Fibroblast of the conjunctiva (primary cell): ENCODE data around the gene JOSD1.

Experiments used
- DNase-seq: peaks from one replicate; pipeline ENCODE4 v3.0.0-alpha.2; 2010; ENCODE audit warnings: low read depth

The JOSD1 gene

DNA sequence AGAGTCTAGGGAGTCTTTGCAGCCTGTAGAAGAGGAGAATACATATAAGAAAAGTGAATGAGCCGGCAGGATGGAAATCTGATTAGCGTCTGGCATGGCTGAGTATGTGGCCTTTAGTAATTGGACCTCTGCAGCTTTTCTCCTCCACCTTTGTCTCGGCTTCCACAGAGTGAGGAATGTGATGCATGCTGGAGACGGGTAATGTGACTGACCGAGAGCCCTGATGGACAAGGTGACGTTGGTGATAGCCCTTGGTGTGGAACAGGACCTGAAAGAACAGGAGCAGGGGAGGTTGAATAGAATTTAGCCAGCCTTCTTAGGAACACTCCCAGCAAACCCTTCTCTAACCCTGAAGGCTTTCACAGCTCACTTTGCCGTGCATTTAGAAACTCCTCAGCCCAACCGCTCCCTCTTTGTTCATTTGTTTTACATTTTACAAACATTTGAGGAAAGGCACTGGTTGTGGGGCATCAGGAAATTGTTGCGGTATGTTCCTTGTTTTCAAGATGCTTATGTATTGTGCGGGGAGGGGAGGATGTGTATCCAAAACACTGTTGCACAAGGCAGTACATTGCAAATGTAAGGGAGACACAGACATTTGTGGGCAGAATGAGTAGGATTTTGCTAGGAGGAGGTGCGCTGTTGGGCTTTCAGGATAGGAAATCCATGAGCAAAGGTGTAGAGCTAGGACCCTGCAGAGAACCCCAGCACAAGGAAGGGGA lies 11.9 kb upstream of the JOSD1 start:
- DNase-seq = no peak

DNA sequence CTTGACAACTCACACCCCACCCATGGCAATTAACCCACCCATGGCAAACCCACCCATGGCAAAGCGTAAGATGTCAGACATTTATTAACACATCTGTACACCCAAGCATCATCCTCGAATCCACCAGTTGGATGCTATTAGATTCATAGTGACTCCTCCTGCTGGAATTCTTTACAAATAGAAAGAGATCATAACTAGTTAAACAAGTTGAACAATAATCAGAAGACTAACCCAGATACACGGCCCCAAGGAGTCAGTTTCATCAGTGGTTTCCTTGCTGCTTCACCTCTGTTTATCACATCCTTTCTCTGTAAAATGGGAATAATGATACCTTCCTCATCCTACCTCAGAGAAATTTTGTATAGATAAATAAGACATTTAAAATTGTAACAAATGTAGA lies 10.1 kb upstream of the JOSD1 start:
- DNase-seq = no peak

DNA sequence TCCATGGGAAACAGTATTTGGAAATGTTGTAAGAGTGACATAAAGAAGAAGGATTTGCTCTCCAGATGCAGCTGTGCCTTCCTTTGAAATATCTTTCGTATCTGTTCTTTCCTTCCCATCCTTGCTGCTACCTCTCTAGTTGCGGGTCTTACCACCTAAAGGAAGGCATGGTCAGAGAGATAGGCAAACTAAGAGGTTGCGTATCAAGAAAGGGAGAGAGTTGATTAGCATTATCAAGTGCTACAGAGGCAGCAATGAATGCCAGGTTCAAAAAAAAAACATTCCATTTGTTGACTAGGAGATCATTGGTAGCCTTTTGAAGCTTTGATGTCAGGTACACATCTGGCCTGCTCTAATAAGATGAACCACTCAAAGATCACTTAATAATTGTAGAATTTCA lies 9.6 kb upstream of the JOSD1 start:
- DNase-seq = no peak

DNA sequence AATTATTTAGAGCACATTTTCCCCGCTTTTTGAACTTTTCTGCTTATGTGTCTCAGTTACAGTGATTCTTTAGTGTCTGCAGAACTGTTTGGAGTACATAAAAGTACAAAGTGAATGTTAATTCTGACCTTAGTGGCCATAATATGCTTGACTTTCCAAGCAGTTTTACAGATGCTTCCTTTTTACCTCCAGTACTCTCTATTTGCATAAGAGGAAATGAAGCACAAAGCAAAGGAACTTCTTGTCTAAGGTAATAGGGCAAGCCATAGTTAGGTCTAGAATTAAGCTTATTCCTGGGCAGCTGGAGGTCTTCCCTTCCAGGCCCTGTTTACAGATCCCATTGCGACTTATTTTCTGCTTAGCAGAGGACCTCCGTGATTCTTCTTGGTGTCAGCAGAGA lies 8.6 kb upstream of the JOSD1 start:
- no peak for DNase-seq

DNA sequence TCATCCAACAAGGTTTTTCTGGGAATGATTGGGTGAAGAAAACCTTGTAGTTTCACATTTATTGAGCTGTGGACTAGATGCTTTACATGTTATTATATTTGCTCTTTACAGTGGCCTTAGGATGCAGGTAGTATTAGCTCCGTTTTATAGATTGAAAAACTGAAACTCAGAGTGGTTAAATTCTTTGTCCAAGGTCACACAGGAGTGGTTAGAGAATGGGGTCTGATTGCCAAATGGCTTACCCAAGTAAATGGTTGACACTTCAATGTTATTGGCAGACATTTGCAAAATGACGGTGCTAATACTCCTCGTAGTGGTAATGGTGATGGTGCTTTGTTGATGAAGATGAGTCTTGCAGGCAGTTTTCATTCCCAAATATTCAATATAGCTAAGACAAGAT lies 7.2 kb upstream of the JOSD1 start:
- no peak for DNase-seq

DNA sequence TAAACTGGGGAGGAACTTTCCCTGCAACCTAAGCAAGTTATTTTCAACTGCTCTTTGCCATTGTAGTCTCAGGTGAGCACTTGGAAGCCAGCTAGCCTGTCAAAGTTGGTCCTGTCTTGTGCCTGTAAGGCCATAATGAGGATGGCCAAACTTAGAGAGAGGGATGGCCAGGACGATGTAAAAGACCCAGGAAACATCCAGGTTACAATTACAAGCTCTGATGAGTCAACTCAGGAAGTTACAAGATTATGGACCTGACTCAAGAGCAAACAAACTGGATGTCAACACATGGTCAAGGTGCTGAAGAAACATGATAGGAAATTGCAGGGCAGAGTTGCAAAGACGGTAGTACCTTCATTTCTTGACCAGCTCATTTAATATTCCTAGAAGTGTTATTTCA lies 6.6 kb upstream of the JOSD1 start:
- DNase-seq = no peak

DNA sequence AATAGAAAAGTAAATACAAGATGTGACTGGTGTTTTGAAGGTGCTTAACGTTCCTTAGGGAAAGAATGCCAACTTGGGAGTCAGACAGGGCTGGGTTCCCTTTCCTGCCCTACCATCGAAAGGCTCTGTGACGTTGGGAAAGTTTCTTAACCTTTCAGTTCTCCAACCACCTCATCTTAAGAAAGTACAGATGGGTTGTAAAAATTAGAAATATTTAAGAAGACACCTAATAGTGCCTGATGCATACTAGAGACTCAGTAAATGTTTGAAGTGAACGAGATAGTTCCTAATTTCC lies 6.1 kb upstream of the JOSD1 start:
- no peak for DNase-seq

DNA sequence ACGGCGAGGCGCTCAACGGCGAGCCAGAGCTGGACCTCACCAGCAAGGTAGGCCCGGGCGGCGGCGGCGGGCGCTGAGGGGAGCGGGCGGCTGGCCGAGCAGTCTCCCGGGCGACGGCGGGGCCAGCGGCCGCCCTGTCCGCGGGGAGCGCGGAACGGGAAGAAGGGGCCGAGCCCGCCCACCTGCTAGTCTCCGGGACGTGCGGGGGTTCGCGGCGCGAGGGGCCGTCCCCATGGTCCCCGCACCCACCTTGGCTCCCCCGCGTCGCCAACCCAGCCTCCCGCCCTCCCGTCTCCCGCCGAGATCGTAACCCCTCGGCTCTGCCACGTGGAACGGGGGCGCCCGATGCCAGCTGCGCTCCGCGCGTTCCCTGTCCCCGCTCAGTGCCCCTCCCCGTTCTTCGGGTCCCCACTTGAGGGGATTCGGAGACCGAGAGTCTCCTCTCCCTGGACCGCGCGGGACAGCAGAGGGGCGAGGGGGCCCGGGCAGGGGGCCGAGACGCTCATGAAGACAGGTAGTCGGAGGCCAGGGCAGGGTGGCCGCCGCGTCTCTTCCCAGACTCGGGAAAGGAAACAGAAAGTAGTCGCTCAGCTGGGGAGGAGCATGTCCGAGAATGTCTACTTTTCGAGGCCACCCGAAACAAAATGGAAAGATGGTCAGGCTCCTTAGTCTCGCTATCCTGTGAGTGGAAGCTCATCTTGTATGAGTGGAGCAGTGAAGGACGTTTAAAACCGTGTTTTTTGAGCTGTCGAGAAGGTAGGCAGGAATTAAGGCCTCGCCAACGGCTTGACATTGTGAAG lies 5.6 kb upstream of the JOSD1 start:
- no peak for DNase-seq

DNA sequence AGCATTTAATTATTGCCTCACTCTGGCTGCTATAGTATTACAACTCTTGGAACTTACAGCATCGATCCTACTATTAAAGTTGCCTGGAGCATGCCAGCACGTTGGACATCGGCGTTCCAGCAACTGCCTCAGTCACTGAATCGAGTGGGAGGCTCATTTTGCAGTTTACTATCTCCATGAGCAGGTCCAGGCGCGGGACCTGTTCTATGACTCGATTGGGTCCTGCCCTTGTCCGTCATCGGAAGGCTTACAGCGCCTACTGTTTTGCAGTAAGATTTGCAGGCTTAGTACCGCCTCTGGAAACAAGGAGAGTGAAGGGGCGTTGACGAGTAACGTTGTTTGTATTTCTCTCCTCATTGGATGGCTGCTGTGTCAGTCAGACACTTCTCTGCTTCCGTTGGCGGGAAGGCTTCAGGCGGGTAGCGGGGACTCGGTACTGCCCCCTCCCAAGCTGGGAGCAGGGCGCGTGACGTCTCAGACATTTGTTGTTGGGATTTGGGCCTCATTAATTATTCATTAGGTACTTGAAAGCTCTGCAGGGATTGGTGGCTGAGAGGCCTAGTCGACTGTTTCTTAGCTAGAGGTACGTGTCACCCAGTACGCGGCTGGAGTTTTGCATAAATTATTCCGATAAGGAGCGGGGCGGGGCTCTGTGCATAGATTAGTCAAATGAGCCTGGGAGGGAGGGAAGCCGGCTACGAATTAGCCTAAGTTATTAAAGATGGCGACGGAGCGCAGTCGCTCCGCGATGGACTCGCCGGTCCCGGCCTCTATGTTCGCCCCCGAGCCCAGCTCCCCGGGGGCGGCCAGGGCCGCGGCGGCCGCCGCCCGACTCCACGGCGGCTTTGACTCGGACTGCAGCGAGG lies 4.7 kb upstream of the JOSD1 start, which contains the start of gene GTPBP1:
Gene GTPBP1, plus strand, starts transcription at position 710 of the 866 bp plus-strand sequence. Its CDS starts 12 bp downstream, at position 722.
- peak; percentile 100 for DNase-seq

DNA sequence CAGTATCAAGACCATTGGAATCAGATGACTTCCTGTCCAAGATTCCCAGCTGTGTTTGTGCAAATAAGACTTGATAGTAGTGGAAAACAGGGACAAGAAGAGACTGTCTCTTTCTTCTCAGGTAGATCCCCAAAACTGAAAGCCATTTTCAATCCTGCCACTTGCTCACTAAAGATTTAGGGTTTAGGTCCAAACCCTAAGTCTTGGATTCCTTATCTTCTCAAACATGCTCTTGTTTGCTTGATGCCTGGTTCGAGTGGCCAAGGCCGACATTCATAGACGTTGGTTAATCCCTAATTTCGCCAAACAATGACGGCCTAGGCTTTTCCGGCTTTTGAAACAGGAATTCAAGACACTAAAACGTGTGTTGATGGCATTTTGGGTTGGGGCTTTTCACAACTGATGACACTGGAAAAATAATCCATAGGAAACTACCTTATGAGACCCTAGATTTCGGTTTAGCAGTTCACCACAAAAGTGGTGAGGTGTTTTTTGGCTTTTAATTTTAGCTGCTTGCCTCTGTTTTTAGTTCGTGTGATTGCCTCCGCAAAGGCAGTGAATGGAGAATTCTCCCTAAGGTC lies 4.0 kb upstream of the JOSD1 start:
- DNase-seq = no peak

DNA sequence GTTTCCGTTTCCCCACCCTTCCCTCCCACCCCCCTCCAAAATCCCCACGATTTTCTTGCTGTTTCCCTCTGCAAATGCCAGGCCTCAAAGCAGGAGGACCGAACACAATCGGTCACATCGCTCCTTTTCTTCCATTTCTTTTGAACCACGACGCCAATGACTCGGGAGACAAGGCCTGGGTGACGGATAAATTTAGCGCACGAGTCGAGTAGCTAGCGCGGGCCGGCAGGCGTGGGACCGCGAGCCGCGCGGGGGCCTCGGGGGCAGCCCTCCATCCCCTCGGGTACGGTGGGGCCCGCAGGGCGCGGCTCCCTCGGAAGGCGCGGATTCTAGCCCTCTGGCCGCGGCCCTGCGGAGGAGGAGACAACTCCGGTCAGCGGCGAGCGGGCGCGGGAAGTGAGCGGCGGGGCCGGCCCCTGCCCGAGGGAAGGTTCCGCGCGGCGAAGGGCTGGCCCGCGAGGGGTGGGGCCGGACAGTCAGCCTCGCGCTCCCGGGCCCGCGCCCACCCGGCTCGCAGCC lies 414 bp downstream of the JOSD1 start:
- no peak for DNase-seq

DNA sequence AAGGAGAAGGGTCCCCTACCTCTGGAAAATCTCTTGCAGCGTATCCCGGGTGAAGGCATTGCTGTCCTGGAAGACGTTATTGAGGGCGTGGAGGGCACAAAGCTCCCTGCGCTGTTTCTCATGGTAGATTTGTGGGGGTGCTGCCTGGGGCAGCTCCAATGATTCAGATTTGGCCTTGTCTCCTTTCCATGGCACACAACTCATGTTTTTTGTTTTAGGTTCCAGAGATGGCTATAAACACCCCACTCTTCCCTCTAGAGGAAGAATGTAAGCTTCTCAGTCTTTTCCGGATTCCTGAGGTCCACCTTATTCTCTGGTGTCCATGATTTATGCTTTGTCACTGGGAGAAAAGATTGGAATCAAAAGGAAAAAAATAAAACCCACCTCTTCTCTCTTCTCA lies 959 bp downstream of the JOSD1 start:
- DNase-seq = no peak

DNA sequence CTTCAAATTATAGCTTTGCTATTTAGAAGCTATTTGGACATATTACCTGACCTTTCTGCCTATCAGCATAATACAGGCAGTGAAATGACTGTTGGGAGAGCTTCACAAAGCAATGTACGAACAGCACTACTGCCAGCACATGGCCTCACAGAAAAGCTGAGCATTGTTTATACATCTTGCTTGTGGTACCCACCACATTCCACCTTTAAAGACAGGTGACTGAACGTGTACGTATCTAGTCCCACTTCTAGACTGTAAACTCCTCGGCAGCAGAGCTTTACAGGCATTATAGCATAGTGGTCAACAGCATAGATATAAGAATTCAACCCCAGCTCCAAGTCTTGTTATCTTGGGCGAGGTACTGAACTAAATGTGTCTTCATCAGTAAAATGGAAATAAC lies 1.6 kb downstream of the JOSD1 start:
- DNase-seq = no peak

DNA sequence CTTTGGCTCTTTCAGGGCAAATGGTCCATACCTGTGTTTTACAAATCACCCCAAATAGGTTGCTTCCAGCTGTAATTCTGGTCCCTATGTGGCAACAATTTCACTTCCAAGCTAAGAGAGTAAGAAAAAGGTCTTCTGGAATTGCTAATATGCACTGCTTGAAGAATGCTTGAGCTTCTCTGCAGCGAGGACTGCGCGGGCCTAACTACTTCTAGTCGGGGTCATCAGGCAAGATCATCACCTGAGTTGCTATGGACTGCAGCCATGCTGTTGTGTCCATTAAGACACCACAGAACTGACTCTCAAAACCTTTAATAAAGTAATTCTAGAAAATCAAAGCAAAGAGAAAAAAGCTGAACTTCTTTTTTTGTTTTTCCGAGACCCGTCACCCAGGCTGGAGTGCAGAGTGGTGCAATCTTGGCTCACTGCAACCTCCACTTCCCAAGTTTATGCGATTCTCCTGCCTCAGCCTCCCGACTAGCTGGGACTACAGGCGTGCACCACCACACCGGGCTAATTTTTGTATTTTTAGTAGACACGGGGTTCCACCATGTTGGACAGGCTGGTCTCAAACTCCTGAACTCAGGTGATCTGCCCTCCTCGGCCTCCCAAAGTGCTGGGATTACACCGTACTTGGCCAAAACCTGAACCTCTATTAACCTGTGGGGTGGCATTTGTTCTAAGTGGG lies 2.2 kb downstream of the JOSD1 start:
- DNase-seq = no peak

DNA sequence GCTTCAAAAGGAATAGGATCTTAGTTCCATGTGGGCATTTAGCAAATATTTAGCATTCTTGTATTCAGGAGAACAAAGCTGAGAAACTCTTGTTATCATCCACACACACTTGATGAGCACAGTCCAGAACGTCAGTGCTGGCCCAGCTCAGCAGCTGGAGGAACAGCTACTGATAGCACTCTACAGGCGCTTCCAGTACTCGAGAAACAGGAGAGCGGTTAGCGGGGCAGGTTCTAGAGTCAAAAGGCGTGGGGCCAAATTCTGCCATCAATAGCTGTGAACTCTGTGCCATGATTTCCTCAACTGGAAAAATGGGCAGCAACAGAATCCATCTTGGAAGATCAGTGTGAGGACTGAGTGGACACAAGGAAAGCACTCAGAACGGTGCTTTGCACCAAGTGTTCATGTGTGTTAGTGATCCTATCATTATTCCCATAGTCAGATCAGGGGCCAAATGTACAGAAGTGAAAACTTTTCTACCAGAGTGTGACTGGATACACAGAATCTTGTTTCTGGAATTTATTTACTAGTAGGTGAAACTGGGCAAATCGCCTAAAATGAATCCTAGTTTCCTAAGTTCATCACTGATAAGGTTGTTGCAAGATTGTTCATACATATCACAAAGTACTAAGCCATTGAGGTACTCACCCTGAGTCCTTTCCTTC lies 3.2 kb downstream of the JOSD1 start:
- no peak for DNase-seq

DNA sequence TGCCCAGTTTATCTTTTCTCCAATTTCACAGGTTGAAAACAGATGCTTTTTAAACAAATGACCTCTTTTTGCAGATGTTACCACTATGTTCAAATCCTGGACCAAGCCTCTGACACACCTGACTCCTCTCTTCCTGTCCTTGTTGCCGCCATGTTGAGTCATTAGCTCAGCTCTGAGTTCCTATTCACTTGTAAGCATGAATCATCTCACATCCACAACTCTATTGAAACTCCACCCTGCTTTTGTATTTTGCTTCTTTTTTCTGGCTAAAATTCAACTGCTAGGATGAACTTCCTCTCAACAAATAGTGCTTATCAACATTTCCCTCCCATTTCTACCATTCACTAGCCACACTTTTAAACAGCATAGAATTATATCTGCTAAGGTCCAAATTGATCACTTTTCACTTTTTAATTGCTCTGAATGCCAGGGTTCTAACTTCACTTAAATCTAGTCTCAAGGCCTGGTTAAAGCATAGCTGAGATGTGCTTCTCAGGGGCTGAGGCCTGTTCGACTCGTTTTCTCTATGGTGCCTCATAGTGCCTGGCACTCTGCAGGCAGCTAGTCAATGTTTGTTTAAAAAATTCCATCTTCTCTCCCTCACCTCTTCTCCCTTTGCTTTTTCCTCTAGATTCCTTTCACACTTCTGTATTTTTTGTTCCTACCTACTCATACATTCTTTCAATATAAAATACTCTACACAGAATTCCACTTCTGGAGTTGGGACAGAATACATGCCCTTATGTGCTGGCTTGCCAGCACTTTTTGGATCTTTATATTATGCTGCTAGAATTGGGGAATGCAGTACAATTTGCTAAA lies 3.9 kb downstream of the JOSD1 start:
- peak; percentile 72 for DNase-seq

DNA sequence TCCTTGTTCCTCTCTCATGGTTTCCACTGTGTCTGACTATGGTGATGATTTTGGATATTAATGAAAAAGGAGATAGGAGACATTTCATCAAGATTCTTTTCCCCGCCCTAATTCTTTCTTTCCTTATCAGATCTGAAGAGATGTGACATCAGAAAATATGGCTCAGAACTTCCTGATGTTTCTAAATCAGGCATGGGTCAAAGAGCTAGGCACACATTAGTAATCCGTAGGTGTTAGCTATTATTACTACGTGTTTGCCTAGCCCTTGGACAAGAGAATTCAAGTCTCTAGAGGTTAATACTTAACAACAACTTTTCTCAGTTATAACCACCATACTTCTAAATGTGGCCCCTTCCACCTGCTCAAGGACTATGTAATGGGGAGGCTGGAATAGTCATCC lies 5.8 kb downstream of the JOSD1 start:
- no peak for DNase-seq

DNA sequence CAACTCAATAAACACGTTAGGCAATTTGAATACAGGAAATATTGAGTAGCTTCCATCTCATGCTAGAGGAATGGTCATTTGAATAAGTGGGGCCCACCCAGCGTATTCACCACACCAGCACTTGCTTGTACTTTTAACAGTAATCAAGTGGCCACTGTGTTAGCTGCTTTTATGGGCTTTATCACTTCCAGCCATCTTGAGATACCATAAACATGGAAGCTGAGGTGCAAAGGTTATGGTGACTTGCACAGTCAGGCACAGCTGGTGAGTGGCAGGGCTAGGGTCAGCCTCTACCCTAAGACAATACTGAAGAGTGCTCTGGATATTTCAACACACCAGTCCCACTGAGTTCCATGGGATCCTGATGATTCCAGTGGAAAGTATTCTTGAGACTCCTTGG lies 6.7 kb downstream of the JOSD1 start:
- DNase-seq = no peak

DNA sequence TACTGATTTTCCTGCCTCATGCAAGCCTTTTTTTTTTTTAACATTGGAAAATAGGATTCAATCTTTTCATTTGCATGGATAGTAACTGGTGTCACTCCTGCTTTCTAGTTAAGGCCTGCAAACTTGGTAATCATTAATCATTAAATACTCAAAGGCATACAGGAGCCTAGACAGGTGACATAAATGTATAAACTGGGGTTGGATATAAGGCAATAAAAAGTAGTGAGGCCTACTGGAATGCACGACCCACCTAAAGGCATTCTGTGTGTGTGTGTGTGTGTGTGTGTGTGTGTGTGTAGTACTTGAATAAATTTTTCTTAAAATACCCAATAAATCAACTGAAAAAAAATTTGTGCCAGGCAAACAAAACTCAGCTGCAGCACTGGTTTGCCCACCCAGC lies 11.1 kb downstream of the JOSD1 start:
- DNase-seq = no peak

DNA sequence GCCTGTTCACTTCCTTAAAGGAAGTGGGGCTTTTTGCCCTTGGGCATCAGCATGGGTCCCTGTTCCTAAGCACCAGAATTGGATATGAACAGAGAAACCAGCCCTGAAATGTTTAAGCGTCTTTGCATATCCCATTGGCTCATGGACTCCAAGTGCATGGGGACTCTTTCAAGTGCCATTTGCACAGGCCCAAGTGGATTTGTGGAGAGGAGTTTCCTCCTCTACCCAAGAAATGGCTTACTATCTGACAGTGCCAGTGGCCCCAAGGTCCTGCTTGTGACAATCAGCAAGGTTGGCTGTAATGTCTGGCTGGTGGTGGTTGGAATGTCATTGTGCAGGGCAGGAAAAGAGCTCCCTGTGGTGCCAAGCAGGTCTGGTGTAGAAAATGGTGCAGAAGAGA lies 15.0 kb downstream of the JOSD1 start:
- no peak for DNase-seq
